PFSK-1 (cell line): ENCODE data around the gene RASGRF1.

ENCODE experiments used
- FOXP2 ChIP-seq: optimal IDR thresholded peaks from 2 replicates; pipeline ENCODE3; 2011; ENCODE audit warnings: borderline replicate concordance, control low read depth, inconsistent platforms; ENCODE audit not compliant: insufficient read depth; ENCODE audit errors: extremely low read length, extremely low read depth
- POLR2AphosphoS5 ChIP-seq: IDR thresholded peaks from 2 replicates; pipeline ENCODE4 v1.6.1; 2012; ENCODE audit warnings: low read depth, mild to moderate bottlenecking, control low read depth, low read length, moderate library complexity
- SIN3A ChIP-seq: IDR thresholded peaks from 2 replicates; pipeline ENCODE4 v1.6.1; 2012; ENCODE audit warnings: mild to moderate bottlenecking, low read length, moderate library complexity, borderline replicate concordance; ENCODE audit not compliant: insufficient read depth
- TAF1 ChIP-seq: IDR thresholded peaks from 2 replicates; pipeline ENCODE4 v1.6.1; 2012; ENCODE audit warnings: low read length, control low read depth, borderline replicate concordance; ENCODE audit not compliant: insufficient read depth
- TF ChIP-seq, protein P1 (sequence below), 2 experiments: IDR thresholded peaks; 2 replicates each; pipeline versions ENCODE4 v1.6.1 to v1.8.0; 2011 to 2012; ENCODE audit warnings: low read depth in 2 of 2, low read length in 2 of 2, control low read depth in 1 of 2, inconsistent platforms in 1 of 2, mild to moderate bottlenecking in 1 of 2, moderate library complexity in 1 of 2; ENCODE audit not compliant: insufficient read depth in 1 of 2

RASGRF1 gene

DNA sequence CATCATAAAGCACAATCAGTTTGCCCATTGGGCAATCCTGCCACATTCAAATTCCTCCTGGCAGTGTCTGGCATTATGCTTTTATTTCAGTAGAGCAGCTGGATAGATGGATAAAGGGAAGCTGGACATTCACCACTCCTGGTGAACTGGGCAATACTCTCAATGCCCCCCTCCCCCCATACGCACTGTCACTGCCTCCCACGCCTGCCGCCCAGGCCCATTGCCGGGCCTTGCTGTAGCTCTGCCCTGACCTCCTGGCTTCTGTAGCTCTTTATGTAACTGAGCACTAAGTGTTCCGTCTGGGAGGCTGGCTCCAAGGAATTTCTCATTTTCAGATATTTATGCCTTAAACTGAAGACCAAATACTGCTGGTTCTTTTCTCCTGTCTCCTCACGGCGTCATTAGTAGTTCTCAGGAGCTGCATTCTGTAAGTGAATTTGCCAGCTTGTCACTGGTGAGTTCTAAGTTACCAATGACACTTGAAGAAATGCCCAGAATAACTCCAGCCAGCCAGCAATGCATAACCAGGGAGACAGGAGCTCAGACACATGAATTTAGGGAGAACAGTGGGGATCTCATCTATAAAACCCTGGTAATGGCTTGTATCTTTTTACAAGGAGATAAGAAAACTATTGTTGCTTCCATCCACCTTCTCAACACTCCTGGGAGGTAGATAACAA is 25.5 kb upstream of the RASGRF1 start:
- no peak for TF ChIP-seq FOXP2

GRCh38 chr15:79113831-79114230 is 23.3 kb upstream of the RASGRF1 start:
- no peak for TF ChIP-seq TAF1
- TF ChIP-seq, protein P1, sequence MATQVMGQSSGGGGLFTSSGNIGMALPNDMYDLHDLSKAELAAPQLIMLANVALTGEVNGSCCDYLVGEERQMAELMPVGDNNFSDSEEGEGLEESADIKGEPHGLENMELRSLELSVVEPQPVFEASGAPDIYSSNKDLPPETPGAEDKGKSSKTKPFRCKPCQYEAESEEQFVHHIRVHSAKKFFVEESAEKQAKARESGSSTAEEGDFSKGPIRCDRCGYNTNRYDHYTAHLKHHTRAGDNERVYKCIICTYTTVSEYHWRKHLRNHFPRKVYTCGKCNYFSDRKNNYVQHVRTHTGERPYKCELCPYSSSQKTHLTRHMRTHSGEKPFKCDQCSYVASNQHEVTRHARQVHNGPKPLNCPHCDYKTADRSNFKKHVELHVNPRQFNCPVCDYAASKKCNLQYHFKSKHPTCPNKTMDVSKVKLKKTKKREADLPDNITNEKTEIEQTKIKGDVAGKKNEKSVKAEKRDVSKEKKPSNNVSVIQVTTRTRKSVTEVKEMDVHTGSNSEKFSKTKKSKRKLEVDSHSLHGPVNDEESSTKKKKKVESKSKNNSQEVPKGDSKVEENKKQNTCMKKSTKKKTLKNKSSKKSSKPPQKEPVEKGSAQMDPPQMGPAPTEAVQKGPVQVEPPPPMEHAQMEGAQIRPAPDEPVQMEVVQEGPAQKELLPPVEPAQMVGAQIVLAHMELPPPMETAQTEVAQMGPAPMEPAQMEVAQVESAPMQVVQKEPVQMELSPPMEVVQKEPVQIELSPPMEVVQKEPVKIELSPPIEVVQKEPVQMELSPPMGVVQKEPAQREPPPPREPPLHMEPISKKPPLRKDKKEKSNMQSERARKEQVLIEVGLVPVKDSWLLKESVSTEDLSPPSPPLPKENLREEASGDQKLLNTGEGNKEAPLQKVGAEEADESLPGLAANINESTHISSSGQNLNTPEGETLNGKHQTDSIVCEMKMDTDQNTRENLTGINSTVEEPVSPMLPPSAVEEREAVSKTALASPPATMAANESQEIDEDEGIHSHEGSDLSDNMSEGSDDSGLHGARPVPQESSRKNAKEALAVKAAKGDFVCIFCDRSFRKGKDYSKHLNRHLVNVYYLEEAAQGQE (IDR thresholded peaks at IDR 0.05; ENCODE audit: insufficient read depth in 1 of 2, low read depth in 2 of 2, low read length in 2 of 2): no peak
- no peak for TF ChIP-seq POLR2AphosphoS5
- TF ChIP-seq FOXP2: no peak
- no peak for TF ChIP-seq SIN3A

- TF ChIP-seq FOXP2: no peak
- TF ChIP-seq TAF1: no peak
- TF ChIP-seq, protein P1 (IDR thresholded peaks at IDR 0.05; ENCODE audit: insufficient read depth in 1 of 2, low read depth in 2 of 2, low read length in 2 of 2): no peak
- TF ChIP-seq SIN3A: no peak
- no peak for TF ChIP-seq POLR2AphosphoS5
Measured at GRCh38 chr15:79105141-79105540, 14.6 kb upstream of the RASGRF1 start.

DNA sequence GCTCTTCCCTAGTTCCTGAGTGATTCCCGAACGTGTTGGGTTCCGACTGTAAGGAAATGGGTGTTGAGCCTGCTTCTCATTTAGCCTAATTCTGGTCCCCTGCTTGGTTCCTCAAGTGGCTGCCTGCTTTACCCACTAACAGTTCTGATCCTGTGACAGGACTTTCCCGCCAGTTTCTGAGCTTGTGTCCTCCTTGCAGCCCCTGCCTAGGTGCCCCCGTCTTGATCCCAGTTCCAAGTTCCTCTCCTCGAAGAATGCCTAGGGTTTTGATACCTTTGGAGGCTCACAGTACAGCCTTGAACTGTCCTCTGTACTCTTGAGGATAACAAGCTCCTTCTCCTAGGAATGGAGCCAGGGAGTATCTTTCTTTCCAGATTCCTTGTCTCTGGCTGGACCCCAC is 12.0 kb upstream of the RASGRF1 start:
- TF ChIP-seq, protein P1 (IDR thresholded peaks at IDR 0.05; ENCODE audit: insufficient read depth in 1 of 2, low read depth in 2 of 2, low read length in 2 of 2): no peak
- TF ChIP-seq POLR2AphosphoS5 (no peak), SIN3A (no peak)

DNA sequence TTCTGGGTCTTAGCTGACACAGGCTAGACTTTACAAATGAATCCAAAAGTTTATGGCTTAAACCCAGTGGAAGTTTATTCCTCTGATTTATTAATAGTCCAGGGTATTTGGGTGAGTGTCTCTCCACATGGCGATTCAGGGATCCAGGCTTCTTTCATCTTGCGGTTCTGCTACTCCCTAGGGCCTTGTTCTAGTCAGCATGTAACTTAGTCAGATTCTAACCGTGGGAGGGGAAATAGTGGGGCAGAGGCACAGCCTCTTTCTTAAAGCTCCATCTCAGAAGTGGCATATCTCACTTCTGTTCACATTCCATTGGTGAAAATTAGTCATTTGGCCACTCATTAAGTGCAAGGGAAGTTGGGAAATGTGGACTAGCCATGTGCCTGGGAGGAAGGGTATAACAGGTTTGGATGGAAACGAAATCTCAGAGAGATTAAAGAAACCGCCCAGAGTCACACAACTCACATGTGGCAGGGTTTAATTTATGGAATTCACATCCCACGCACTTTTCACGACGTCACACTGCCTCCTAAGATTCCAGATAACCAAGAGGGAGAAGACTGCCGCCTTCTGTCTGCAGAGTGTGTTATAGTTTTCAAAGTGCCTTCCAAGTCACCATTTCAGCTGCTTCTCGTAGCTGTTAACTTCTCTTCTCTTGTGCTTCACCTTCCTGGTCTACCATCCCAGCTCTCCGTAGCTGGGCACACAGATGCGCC is 11.4 kb upstream of the RASGRF1 start:
- TF ChIP-seq POLR2AphosphoS5 (no peak), TAF1 (no peak), SIN3A (no peak), FOXP2 (no peak)
- TF ChIP-seq, protein P1 (IDR thresholded peaks at IDR 0.05; ENCODE audit: insufficient read depth in 1 of 2, low read depth in 2 of 2, low read length in 2 of 2): no peak
